GM08714 (cell line): ENCODE results near the gene RIMBP2.

Experiments
- H3K4me3 ChIP-seq: fragments of 200-500 bp; sonication (Bioruptor generic); 2 replicates; pipeline ENCODE4 v1.5.1; 2014; ENCODE audit warnings: mild to moderate bottlenecking, low read length, inconsistent platforms
- ZNF274 ChIP-seq: IDR thresholded peaks from 2 replicates; pipeline ENCODE4 v1.6.1; 2012; ENCODE audit warnings: mild to moderate bottlenecking, low read depth, low read length

RIMBP2 gene

GRCh38 chr12:130617219-130617618 is 98.9 kb downstream of the RIMBP2 start:
- no peak for TF ChIP-seq ZNF274
- H3K4me3 ChIP-seq, result no peak overlapping the region

- no peak for TF ChIP-seq ZNF274
- no peak overlapping the region for H3K4me3 ChIP-seq
Measured at GRCh38 chr12:130615861-130616345, 100.2 kb downstream of the RIMBP2 start.

GRCh38 chr12:130614530-130614905 is 101.6 kb downstream of the RIMBP2 start:
- TF ChIP-seq ZNF274, result no peak
- H3K4me3 ChIP-seq, result no peak overlapping the region

- TF ChIP-seq ZNF274, result no peak
- H3K4me3 ChIP-seq, result no peak overlapping the region
Measured at GRCh38 chr12:130613831-130614529, 102.1 kb downstream of the RIMBP2 start.

- no peak overlapping the region for H3K4me3 ChIP-seq
- no peak for TF ChIP-seq ZNF274
Measured at GRCh38 chr12:130613131-130613530, 103.0 kb downstream of the RIMBP2 start.

GRCh38 chr12:130611026-130611905 is 104.8 kb downstream of the RIMBP2 start:
- H3K4me3 ChIP-seq, result no peak overlapping the region
- no peak for TF ChIP-seq ZNF274

GRCh38 chr12:130609966-130610365 is 106.1 kb downstream of the RIMBP2 start:
- H3K4me3 ChIP-seq, result no peak overlapping the region
- no peak for TF ChIP-seq ZNF274

- no peak overlapping the region for H3K4me3 ChIP-seq
- no peak for TF ChIP-seq ZNF274
Measured at GRCh38 chr12:130608831-130609230, 107.3 kb downstream of the RIMBP2 start.

GRCh38 chr12:130608132-130608531 is 108.0 kb downstream of the RIMBP2 start:
- TF ChIP-seq ZNF274, result no peak
- no peak overlapping the region for H3K4me3 ChIP-seq

GRCh38 chr12:130606231-130606630 is 109.9 kb downstream of the RIMBP2 start:
- no peak overlapping the region for H3K4me3 ChIP-seq
- no peak for TF ChIP-seq ZNF274

- no peak for TF ChIP-seq ZNF274
- H3K4me3 ChIP-seq, result no peak overlapping the region
Measured at GRCh38 chr12:130603396-130603965, 112.6 kb downstream of the RIMBP2 start.

GRCh38 chr12:130602251-130602650 is 113.8 kb downstream of the RIMBP2 start:
- no peak overlapping the region for H3K4me3 ChIP-seq
- no peak for TF ChIP-seq ZNF274

- H3K4me3 ChIP-seq, result no peak overlapping the region
- TF ChIP-seq ZNF274, result no peak
Measured at GRCh38 chr12:130601327-130601726, 114.8 kb downstream of the RIMBP2 start.

GRCh38 chr12:130596241-130596640 is 119.9 kb downstream of the RIMBP2 start:
- no peak overlapping the region for H3K4me3 ChIP-seq
- no peak for TF ChIP-seq ZNF274

- TF ChIP-seq ZNF274, result no peak
- H3K4me3 ChIP-seq, result no peak overlapping the region
Measured at GRCh38 chr12:130595566-130595965, 120.5 kb downstream of the RIMBP2 start.

GRCh38 chr12:130593056-130593455 is 123.0 kb downstream of the RIMBP2 start:
- no peak overlapping the region for H3K4me3 ChIP-seq

More at GRCh38 chr12:130593056-130593455, 123.0 kb downstream of the RIMBP2 start:
- TF ChIP-seq ZNF274, result no peak
